Lung (tissue), 12 donors: ENCODE measurements around the gene POU6F1. TPM values are rescaled to one million over a fixed set of nuclear protein-coding genes. Genes with fewer than 3 reads are reported as not detected.

ENCODE experiments used
- ATAC-seq: fragments of 200-7000 bp; cut with Tn5 transposase; one replicate; pipeline ENCODE4 v1.9.1; 2020; ENCODE audit warnings: moderate number of reproducible peaks; ENCODE audit not compliant: insufficient read depth, low FRiP score
- DNase-seq, 3 donors: peaks; one replicate each; pipeline ENCODE4 v3.0.0-alpha.2; 2013 to 2017
- H3K27ac ChIP-seq, 2 donors: one replicate each; pipeline ENCODE4 v1.5.1; 2013; ENCODE audit warnings: mild to moderate bottlenecking in 2 of 2, moderate library complexity in 2 of 2, control low read depth in 1 of 2, inconsistent platforms in 1 of 2, low read depth in 1 of 2, low read length in 1 of 2
- H3K27me3 ChIP-seq, 3 donors: one replicate each; pipeline ENCODE4 v1.5.1; 2013; ENCODE audit warnings: low read length in 2 of 3; ENCODE audit not compliant: control insufficient read depth in 3 of 3, insufficient read depth in 3 of 3
- H3K36me3 ChIP-seq, 4 donors: one replicate each; pipeline ENCODE4 v1.5.1; 2013; ENCODE audit warnings: low read length in 4 of 4, mild to moderate bottlenecking in 1 of 4, moderate library complexity in 1 of 4; ENCODE audit not compliant: control insufficient read depth in 4 of 4, insufficient read depth in 4 of 4
- H3K4me1 ChIP-seq, 5 donors: one replicate each; pipeline ENCODE4 v1.5.1; 2013; ENCODE audit warnings: low read length in 5 of 5, mild to moderate bottlenecking in 2 of 5, moderate library complexity in 1 of 5; ENCODE audit not compliant: control insufficient read depth in 5 of 5, insufficient read depth in 5 of 5
- H3K4me3 ChIP-seq: one replicate; pipeline ENCODE4 v1.5.1; 2013; ENCODE audit warnings: mild to moderate bottlenecking, control low read depth, moderate library complexity
- H3K9ac ChIP-seq, 2 donors: one replicate each; pipeline ENCODE4 v1.5.1; 2013; ENCODE audit warnings: low read length in 2 of 2, control low read depth in 1 of 2; ENCODE audit not compliant: insufficient read depth in 1 of 2
- H3K9me3 ChIP-seq, 4 donors: one replicate each; pipeline ENCODE4 v1.5.1; 2013; ENCODE audit warnings: low read length in 3 of 4, mild to moderate bottlenecking in 1 of 4, moderate library complexity in 1 of 4; ENCODE audit not compliant: control insufficient read depth in 4 of 4, insufficient read depth in 3 of 4
- CTCF ChIP-seq: IDR thresholded peaks from 2 replicates; pipeline ENCODE4 v1.5.1; 2012; ENCODE audit warnings: mild to moderate bottlenecking; ENCODE audit errors: control extremely low read depth, extremely low read depth
- WGBS, 2 donors: extraction: QIAGEN DNeasy Blood & Tissue Kit; methylation state at CpG; one replicate each; pipeline ENCODE4 v1.1.7; 2013; 5-methylcytosine and 5-hydroxymethylcytosine counted together
- polyA plus RNA-seq, 2 donors: library from polyadenylated mRNA; stranded (reverse); fragments of 200-250 nt; gene quantifications; one replicate each; pipeline ENCODE4 v1.2.1, GENCODE V29; 2013
- total RNA-seq, 2 donors: library from RNA; depleted of rRNA in 1 of 2; stranded (reverse); fragments of >200 nt in 1 of 2; gene quantifications; one replicate each; pipeline ENCODE4 v1.2.1, GENCODE V29; 2014 to 2021
- donor health status: control.
- donor health status: control.
- donor health status: Bipolar disorder and iron deficiency.
- donor health status: healthy.
- donor health status: DM: yes; HTN: yes; CAD: no.

Gene POU6F1
- total and polyA plus RNA-seq, 4 donors = 3.0 to 16.1 (median 9.2) TPM

- TF ChIP-seq CTCF = no peak
- DNase-seq (no peak), ATAC-seq (no peak)
- no peaks in the 10 kb centered on the region for H3K9me3 ChIP-seq
- WGBS, 2 donors = 94 to 97% methylated on average over 7 of the region's 7 CpGs
- no peak overlapping the region for H3K4me3 ChIP-seq
- no peak overlapping the region for H3K9ac ChIP-seq
- H3K27me3 ChIP-seq = no peaks in the 10 kb centered on the region
- peaks cover 0 to 18% (median 3%) of the 10 kb centered on the region in 4 donors for H3K36me3 ChIP-seq
- no peak overlapping the region for H3K27ac ChIP-seq
- peaks cover 0 to 4% (median 0%) of the 10 kb centered on the region in 5 donors for H3K4me1 ChIP-seq
Measured at GRCh38 chr12:51195841-51196240, 22.0 kb downstream of the POU6F1 start.

- H3K27ac ChIP-seq = no peak overlapping the region
- H3K9ac ChIP-seq = no peak overlapping the region
- H3K9me3 ChIP-seq = no peaks in the 10 kb centered on the region
- H3K36me3 ChIP-seq = peaks cover under 1 to 25% (median 4%) of the 10 kb centered on the region in 4 donors
- TF ChIP-seq CTCF = no peak
- ATAC-seq = no peak
- H3K4me3 ChIP-seq = no peak overlapping the region
- 93 to 94% methylated on average over 5 of the region's 5 CpGs for WGBS, 2 donors
- no peaks in the 10 kb centered on the region for H3K27me3 ChIP-seq
- DNase-seq = no peak
- no peaks in the 10 kb centered on the region for H3K4me1 ChIP-seq
Measured at GRCh38 chr12:51192284-51192671, 25.6 kb downstream of the POU6F1 start.

GRCh38 chr12:51191516-51192283 is 26.2 kb downstream of the POU6F1 start:
- no peak for TF ChIP-seq CTCF
- Histone ChIP-seq H3K27ac (no peak overlapping the region), H3K4me3 (no peak overlapping the region), H3K4me1 (no peaks in the 10 kb centered on the region), H3K36me3 (peaks cover 0 to 23% (median 4%) of the 10 kb centered on the region in 4 donors), H3K9ac (no peak overlapping the region), H3K27me3 (no peaks in the 10 kb centered on the region), H3K9me3 (no peaks in the 10 kb centered on the region)
- ATAC-seq = no peak
- 84 to 95% methylated on average over 12 of the region's 12 CpGs for WGBS, 2 donors
- DNase-seq = peak in 1 of 3 donors; percentile 9

GRCh38 chr12:51190820-51191219 is 27.0 kb downstream of the POU6F1 start:
- WGBS, 2 donors = 92 to 96% methylated on average over 4 of the region's 4 CpGs
- ATAC-seq = no peak
- no peaks in the 10 kb centered on the region for H3K9me3 ChIP-seq
- DNase-seq = no peak
- H3K4me3 ChIP-seq = no peak overlapping the region
- H3K36me3 ChIP-seq = peaks cover 0 to 23% (median 4%) of the 10 kb centered on the region in 4 donors
- no peaks in the 10 kb centered on the region for H3K27me3 ChIP-seq
- H3K4me1 ChIP-seq = no peaks in the 10 kb centered on the region
- no peak overlapping the region for H3K27ac ChIP-seq
- TF ChIP-seq CTCF = no peak
- no peak overlapping the region for H3K9ac ChIP-seq
